IPS DF 4.7 (cell line): ENCODE results near the gene MRGPRG.
"Not testable (repeated sequence)": the region's sequence is repeated elsewhere in the genome, so short reads cannot be mapped to it uniquely, and the experiment has no call there.

Experiments
- DNase-seq: peaks from one replicate; pipeline ENCODE4 v3.0.0-alpha.2; 2013; ENCODE audit warnings: low spot score; ENCODE audit errors: extremely low read depth

MRGPRG gene, protein sequence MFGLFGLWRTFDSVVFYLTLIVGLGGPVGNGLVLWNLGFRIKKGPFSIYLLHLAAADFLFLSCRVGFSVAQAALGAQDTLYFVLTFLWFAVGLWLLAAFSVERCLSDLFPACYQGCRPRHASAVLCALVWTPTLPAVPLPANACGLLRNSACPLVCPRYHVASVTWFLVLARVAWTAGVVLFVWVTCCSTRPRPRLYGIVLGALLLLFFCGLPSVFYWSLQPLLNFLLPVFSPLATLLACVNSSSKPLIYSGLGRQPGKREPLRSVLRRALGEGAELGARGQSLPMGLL

DNA sequence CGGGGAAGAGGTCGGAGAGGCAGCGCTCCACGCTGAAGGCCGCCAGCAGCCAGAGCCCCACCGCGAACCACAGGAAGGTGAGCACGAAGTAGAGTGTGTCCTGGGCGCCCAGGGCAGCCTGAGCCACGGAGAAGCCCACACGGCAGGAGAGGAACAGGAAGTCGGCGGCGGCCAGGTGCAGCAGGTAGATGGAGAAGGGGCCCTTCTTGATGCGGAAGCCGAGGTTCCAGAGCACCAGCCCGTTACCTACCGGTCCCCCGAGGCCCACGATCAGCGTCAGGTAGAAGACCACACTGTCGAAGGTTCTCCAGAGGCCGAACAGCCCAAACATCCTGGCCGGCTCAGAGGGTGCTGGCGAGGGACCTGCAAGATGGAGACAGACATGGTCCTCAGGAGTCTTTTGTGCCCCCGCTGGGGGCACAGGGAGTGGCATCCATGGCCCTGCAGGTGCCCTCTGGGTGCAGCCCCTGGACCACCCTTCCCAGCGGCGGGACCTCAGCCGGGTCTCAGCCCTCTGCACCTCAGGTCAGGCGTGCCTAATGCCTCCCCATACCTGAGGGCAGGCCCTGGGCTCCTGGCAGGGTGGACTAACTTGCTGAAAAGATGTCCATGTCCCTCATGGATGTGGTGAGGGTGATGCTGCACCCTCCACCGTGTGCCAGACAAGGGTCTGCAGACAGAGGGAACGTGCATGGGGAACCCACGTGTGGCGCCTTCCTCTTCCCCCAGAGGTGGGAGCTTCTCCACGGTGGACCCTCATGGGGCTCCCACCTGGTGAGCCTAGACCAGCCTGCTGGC lies at the start of gene MRGPRG:
Gene MRGPRG (minus strand): TSS at position 331 of the 798 bp plus-strand sequence. CDS start 0 bp downstream, at position 331.
- DNase-seq = no peak

DNA sequence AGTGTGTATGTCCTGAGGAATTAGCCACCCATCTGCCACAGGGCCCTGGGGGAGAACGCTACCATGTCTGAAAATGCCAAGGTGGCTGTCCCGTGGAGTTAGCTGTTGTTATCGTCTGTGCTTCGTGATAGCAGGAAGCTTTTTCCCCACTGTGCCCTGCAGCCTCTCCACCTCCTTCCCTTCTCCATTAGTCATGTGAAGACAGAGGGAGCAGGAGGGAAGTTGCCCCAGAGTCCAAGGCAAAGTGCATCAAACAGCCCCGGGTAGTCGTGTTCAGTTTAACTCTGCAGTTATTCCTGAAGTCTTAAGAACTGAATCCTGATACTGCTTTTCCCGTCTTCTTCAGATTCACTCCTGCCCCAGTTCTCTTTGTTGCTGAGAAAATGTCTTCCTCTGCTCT lies 43.9 kb upstream of the MRGPRG start:
- not testable (repeated sequence) for DNase-seq

DNA sequence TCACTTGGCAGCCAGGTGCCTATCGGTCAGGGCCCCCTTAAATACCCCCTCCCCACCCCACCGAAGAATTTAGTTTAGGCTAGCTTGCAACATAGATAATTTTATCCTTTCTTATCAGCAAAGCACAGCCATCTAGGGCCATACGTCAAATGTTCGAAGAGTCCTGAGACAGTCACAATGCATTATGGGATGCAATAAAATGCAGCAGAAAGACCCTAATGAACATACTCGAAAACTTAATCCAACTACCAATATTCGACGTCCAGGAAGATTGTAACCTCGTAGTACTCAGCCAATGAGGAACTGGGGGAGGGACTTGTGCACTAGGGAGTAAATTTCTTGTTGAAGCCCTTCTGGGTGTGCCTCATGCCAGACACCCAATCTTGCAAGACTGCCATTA lies 43.2 kb upstream of the MRGPRG start:
- DNase-seq = not testable (repeated sequence)

DNA sequence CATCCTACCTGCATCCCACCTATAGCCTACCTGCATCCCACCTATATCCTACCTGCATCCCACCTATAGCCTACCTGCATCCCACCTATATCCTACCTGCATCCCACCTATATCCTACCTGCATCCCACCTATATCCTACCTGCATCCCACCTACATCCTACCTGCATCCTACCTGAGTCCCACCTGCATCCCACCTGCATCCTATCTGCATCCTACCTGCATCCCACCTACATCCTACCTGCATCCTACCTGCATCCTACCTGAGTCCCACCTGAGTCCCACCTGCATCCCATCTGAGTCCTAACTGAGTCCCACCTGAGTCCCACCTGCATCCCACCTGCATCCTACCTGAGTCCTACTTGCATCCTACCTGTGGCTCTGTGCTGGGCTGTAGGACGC lies 38.9 kb upstream of the MRGPRG start:
- DNase-seq = not testable (repeated sequence)

DNA sequence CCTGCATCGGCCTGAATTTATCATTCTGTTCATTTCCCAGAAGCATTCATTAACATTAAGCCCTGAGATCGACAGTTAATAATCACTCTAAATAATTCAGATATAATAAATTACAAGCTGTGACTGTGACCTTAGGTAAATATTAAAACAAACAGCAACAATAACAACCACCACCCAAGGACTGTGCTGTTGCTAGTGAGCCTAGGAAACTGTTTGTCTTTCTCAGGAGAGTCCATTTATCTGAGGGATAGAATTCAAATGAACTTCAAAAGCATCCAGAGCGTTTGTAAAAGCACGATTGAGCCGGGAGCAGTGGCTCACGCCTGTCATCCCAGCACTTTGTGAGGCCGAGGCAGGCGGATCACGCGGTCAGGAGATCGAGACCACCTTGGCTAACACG lies 36.6 kb upstream of the MRGPRG start:
- DNase-seq = not testable (repeated sequence)

DNA sequence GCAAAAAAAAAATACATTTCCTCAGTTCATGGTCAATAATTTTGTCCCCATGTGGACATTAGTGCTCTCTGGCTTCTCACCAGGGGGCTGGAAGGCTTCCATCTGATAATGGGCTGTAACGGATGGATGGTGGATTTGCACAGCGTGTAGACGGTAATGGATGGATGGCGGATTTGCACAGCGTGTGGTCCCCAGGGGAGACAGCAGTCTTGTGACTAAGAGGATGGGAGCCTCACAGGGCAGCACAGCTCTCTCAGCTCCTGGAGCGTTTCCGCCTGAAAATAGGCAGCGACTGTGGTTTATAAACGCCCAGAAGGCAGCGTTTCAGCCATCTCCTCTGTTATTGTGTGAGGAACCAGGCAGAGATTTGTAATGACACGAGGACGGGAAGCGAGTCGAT lies 36.2 kb upstream of the MRGPRG start:
- DNase-seq = not testable (repeated sequence)

DNA sequence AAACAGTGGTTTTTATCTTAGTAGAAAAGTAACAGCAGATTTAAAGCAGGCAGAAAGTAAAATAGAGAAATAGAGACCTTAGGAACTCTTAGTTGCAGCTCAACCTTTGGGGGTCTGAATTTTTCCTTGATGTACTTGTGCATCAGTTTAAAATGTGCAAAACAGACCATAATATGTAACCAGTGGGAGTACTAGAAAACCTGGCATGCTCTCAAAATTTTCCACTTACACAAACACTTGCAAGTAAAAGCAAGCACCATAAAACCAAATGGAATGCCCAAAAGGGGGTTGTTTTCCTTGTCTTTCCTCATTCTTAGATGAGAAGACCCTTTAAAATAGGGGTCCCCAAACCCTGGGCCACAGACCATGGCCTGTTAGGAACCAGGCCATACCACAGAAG lies 26.5 kb upstream of the MRGPRG start:
- no peak for DNase-seq

DNA sequence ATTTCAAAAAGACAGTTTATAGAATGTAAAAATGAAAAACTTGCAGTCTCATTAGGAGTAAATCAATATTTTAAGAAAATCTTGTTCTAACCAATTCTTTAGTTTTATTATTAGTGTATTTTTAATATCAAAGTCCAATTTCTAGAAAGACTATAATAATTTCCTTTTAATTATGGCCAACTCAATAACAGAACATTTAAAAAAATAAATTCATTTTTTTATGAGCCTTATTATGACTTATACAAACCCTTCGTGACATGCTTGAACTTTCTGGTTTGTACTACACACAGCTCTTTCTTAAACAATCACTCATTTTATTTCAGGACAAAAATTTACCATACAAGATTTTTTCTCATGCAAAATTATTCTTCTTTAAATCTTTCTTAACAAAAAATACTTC lies 25.3 kb upstream of the MRGPRG start:
- DNase-seq = no peak

DNA sequence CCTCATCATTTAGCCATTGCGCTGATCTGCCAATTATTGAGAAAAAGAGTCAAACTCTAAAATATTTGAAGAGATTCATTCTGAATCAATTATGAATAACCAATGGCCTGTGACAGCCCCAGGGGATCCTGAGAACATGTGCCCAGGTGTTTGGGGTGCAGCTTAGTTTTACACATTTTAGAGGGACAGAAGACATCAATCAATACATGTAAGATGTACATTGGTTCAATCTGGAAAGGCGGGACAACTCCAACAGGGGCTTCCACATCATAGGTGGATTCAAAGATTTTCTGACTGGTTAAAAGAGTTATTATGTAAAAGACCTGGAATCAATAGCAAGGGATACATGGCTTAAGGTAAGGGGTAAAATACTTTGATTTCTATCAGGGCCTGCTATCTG lies 18.5 kb upstream of the MRGPRG start:
- no peak for DNase-seq

DNA sequence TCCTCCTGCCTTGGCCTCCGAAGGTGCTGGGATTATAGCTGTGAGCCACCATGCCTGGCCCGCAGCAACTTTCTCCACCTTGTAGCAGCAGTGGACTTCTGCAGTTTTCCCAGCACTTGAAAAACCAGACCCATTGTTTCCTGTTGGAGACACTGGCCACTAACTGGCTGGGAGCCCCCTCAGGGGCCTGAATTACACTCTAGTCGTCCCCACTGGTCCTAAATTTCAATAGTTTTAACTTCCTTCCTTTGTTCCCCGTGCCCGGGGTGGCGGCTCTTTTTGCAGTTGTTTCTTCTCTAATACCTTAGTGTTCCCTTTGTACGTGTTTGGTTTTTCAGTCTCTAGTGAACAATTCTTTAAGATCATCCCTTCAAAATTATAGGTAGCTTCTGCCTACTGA lies 16.2 kb upstream of the MRGPRG start:
- no peak for DNase-seq

DNA sequence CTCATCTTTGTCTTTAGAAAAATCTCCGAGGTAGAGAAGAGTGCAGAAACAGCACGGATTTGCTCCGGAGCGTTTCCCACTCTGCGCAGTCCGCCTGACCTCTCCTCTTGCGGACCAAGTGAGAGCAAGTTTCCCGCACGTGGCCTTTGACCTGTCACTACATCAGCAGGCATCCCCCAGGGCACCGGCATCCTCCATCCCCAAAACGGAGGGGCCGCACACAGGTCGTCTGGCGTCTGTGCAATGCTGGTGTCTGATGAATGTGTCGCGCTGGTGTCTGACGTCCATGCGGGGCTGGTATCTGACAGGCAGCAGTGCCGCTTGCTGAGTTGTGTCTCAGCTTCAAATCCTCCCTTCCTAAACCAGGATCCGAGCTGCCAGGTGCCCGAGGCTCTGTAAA lies 14.3 kb upstream of the MRGPRG start:
- no peak for DNase-seq

DNA sequence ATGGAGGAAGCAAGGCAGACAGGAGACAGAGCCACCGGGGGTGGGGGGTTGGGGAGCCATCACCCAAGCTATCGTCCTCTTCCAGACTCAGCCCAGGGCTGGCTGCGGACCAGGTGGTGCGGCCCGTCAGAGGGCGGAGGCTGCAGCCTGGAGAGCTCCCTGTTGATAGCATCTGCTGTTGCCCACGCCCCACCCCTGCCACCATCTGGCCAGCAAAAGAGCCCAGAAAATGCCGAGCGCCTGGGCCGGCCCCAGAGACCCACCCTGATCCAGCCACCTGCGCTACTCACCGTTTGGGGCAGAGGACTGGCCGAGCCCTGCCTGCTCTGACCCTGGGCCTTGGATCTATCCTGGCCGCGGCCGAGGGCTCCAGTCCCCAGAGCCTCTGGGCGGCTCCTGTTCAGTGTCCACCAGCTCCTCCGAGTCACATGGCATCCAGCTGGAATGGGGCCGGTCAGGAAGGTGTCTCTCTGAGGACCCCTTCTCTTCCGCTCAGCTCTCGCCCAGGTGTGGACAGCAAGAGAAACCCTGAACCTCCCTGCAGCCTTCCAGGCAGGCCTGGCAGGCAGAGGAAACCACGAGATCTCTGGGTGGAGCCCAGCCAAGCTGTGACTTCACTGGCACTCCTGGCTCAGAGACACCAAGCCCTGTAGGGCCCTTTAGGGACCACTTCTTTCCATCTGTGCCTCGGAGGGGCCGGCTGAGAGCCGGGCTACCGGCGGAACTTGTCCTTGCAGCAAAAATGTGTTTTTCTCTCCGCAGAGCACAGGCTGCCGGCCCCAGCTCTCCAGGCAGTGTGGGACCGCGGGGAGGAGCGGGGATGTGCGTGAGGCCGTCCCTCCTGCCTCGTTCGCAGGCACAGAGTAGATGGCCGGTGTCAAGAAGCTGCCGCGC lies 13.5 kb upstream of the MRGPRG start, which contains the start of gene MRGPRE:
Gene MRGPRE (minus strand): TSS at position 567 of the 894 bp plus-strand sequence. CDS start 3,618 bp downstream, outside the sequence.
- DNase-seq = no peak

DNA sequence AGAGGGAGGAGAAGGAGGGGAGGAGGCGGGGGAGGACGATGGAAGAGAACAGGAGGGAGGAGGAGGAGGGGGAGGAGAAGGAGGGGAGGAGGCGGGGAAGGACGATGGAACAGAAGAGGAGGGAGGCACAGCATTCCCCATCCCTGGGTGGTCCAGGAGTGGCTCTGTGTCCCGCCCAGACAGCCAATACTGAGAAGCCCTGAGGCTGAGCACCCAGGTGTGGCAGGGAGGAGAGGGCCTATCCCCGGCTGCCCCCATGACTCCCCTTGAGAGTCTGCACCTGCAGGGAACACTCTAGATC lies 12.9 kb upstream of the MRGPRG start:
- DNase-seq = no peak

DNA sequence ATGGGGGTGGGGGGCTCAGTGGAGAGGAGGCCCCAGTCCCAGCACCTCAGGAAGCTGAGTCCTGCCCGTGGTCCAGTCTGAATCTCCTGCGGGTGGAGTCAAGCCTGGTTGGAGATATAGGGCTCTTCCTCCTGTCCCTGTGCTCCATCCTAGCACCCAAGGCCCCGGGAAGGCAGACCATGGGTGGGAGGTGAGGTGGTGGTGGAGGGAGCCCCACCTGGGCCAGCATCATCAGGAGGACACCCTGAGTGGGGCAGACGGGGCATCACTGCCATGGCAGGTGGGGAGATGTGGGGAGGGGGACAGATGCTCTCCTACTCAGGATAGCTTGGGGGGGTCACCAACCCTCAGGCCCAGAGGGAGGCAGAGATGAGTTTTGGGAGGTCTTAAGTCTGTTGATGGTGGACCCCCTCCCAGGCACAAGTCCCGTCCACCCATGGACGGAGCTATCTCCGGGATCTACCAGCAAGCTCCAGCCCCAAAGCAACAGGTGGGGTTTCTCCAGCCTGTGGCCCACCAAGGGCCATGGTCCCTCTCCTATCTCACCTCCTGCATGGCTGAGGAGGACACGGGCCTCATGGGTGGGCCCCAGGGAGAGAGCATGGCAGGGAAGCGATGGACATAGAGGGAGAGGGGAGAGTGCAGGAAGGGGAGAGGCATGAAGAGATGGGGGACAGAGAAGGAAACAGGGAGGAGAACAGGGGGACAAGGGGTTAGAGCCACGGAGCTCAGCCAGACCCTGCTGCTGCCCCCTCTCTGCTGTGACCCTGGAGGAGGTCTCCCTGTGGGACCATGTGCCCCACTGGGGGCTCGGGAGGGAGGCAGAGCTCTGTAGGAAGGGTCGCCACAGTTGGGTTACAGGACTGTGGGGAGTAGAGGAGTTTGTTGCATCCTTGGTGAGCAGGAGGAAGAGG lies 12.3 kb upstream of the MRGPRG start:
- DNase-seq = no peak

DNA sequence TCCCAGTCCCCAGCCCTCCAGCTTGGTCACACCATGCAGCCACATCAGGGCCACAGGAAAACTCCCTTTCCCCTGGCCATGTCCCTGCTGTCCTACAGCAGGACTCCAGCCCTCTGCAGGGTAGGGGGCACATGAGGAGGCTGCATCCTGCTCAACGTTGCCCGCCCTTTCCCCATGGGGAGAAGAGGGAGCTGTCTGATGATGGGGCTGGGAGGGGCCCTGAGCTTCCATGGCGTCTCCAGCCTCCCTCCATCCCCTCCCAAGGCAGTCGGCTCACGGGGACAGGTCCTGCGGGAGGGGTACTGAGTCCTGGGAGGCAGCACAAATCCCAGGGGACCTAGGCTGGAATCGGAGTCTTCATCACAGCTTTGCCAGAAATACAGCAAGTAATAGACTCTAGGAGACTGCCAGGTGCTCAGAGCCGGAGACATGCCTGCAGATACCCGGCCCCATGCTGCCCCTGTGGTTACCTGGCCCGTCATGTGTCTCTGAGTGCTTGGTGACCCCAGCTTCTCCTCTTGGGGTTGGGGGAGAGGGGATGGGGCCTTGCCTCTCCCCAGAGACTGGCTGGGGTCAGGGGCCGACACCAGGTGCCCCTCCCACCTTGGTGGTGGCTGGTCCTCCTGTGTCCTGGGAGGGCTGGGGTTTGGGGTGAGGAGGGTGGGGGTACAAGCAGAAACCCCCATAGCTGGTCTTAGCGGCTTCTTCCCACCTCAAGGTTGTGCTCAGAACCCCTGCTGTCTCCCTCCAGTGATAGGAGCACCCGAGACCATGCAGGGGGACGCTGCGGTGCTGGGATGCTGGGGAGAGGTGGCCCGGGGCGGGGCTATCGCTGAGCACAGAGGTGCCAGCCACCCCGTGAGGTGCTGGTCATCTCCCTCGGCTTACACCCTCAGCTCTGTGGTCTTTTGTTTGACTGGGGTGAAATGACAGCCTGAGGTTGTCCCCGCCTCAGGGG lies 11.3 kb upstream of the MRGPRG start:
- DNase-seq = no peak

DNA sequence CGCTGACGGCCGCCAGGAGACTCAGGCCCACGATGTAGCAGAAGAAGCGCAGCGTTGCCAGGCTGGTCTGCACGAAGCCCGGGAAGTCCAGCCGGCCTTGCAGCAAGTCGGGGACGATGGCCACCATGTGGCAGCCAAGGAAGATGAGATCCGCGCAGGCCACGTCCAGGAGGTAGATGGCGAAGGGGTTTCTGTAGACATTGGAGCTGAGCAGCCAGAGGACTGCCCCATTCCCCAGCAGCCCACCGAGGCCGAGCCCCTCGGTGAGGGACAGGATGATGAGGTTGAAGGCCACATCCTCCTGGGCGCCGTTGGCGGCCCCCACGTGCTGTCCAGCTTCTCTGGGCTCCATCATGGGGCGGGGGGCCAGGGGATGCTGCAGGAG lies 9.8 kb upstream of the MRGPRG start:
- DNase-seq = no peak

DNA sequence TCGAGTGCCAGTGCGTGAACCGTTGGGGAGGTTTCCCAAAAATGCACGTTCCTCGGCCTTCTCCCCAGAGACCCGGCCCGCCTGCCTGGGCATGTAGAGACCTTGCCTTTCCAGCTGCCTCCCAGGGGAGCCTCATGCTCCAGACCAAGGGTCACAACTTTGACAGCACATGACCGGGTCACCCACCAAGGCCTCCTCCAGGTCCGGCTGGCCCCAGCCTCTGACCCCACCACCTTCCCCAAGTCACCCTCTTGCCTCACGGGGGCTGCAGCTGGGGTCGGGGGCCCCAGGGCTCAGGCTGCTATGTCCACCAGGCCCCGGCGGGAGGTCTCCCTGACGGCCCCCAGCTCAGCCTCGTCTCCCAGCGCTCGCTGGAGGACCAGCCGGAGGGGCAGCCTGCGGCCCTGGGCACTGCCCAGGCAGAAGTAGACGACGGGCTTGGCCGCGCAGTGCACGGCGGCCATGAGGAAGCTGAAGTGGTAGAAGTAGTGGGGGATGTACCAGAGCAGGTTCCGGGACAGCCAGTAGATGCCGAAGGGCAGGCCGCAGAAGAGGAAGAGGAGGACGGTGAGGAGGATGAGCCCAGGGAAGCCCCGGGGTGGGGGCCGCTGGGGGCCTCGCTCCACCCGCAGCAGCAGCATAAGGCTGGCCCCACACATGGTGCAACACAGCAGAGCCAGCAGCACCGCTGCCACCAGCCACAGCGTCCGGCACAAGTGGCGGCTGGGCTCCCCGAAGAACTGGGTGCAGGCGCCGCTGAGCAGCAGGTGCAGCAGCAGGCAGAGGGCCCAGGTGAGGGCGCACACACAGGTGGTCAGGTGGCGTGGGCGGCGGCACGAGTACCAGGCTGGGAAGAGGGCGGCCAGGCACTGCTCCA lies 9.2 kb upstream of the MRGPRG start:
- no peak for DNase-seq

DNA sequence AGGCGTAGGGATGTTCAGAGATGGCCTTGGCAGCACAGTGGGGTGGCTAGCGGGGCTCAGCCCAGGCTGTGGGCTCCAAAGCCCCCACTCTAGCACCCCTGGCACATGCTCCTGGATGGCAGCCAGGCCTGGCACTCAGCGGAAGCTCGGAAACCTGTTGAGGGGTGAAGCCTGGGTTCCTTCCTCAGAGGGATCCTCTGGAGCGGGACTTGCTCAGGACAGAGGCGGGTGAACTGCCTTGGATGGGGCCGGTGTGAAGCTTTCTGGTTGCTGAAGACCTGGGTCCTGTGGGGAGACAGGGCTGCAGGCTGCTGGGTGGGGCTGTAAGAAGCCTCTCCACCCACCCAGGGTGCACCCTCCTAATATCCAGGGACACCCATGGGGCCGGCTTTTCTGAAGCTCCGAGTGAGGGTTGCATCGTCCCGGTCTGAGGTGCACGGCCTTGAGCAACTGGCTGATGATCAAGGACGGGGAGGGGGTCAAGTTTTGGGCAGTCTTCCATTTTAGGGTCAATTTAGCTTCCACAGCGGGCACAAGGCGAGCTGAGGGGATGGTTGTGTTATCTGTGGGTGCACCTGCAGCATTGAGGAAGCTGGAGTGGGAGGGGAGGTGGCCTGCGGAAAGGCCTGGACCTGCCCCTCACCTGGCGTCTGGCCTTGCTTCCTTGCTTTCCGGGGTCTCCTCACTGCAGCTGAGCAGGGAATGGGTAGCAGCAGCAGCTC lies 8.4 kb upstream of the MRGPRG start:
- no peak for DNase-seq
